Uterus (tissue), 2 donors: ENCODE data around the gene APOBEC4.

ENCODE experiments used
- POLR2A ChIP-seq, 2 donors: fragments of 450-650 bp; IDR thresholded peaks; one replicate each; pipeline ENCODE4 v1.6.1; 2016; ENCODE audit warnings: antibody characterized with exemption in 2 of 2, mild to moderate bottlenecking in 1 of 2, moderate library complexity in 1 of 2
- TF ChIP-seq, protein P1 (sequence below), 4 experiments: fragments of 200-600 bp in 2 of 4; fragments of 450-650 bp in 2 of 4; sonication (generic) in 2 of 4; IDR thresholded peaks; one replicate each; pipeline ENCODE4 v1.5.1; 2016 to 2019; ENCODE audit warnings: antibody characterized with exemption in 4 of 4, mild to moderate bottlenecking in 2 of 4, moderate library complexity in 1 of 4

DNA sequence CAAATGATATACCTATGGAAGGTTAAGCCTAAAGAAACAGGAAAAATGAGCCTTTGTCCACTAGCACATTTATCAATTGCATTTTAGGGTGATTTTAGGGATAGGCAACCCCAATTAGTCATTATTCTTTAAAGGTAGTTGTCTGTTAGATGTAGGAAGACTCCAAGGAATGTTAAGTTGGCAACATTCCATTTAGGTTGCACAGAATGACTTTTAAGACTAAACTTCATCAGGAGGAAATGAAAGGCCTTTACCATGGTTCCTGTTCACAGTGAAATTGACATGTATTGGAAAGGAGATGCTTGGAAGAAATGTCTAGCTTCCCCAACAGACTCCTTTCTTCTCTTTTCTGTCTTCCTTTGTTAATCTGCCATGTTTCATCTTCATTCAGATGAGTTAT, 1.6 kb upstream of the APOBEC4 start:
- no peak for TF ChIP-seq POLR2A (IDR thresholded peaks at IDR 0.05)
- TF ChIP-seq, protein P1, sequence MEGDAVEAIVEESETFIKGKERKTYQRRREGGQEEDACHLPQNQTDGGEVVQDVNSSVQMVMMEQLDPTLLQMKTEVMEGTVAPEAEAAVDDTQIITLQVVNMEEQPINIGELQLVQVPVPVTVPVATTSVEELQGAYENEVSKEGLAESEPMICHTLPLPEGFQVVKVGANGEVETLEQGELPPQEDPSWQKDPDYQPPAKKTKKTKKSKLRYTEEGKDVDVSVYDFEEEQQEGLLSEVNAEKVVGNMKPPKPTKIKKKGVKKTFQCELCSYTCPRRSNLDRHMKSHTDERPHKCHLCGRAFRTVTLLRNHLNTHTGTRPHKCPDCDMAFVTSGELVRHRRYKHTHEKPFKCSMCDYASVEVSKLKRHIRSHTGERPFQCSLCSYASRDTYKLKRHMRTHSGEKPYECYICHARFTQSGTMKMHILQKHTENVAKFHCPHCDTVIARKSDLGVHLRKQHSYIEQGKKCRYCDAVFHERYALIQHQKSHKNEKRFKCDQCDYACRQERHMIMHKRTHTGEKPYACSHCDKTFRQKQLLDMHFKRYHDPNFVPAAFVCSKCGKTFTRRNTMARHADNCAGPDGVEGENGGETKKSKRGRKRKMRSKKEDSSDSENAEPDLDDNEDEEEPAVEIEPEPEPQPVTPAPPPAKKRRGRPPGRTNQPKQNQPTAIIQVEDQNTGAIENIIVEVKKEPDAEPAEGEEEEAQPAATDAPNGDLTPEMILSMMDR (IDR thresholded peaks at IDR 0.05), result no peak
